Muscle layer of colon (tissue), 2 donors: ENCODE data around the gene ATG10.

Experiments used
- H3K27ac ChIP-seq: one replicate; pipeline ENCODE4 v1.7.0; 2013; ENCODE audit warnings: low read depth, mild to moderate bottlenecking, low read length, moderate library complexity
- H3K27me3 ChIP-seq, 2 donors: one replicate each; pipeline ENCODE4 v1.7.0; 2013; ENCODE audit warnings: low read length in 2 of 2, mild to moderate bottlenecking in 2 of 2; ENCODE audit not compliant: insufficient read depth in 2 of 2, control insufficient read depth in 1 of 2
- H3K36me3 ChIP-seq: one replicate; pipeline ENCODE4 v1.7.0; 2013; ENCODE audit warnings: mild to moderate bottlenecking, low read length; ENCODE audit not compliant: insufficient read depth
- H3K4me1 ChIP-seq: one replicate; pipeline ENCODE4 v1.7.0; 2013; ENCODE audit warnings: mild to moderate bottlenecking, low read length; ENCODE audit not compliant: insufficient read depth
- H3K4me3 ChIP-seq, 2 donors: one replicate each; pipeline ENCODE4 v1.7.0; 2013; ENCODE audit warnings: low read length in 2 of 2, low read depth in 1 of 2, mild to moderate bottlenecking in 1 of 2, moderate library complexity in 1 of 2
- H3K9ac ChIP-seq: one replicate; pipeline ENCODE4 v1.7.0; 2013; ENCODE audit warnings: low read length
- H3K9me3 ChIP-seq: one replicate; pipeline ENCODE4 v1.7.0; 2013; ENCODE audit warnings: mild to moderate bottlenecking, low read length
- donor health status: abdominal sarcoma.
- donor health status: Adenocarcinoma of cecum.

The ATG10 gene

DNA sequence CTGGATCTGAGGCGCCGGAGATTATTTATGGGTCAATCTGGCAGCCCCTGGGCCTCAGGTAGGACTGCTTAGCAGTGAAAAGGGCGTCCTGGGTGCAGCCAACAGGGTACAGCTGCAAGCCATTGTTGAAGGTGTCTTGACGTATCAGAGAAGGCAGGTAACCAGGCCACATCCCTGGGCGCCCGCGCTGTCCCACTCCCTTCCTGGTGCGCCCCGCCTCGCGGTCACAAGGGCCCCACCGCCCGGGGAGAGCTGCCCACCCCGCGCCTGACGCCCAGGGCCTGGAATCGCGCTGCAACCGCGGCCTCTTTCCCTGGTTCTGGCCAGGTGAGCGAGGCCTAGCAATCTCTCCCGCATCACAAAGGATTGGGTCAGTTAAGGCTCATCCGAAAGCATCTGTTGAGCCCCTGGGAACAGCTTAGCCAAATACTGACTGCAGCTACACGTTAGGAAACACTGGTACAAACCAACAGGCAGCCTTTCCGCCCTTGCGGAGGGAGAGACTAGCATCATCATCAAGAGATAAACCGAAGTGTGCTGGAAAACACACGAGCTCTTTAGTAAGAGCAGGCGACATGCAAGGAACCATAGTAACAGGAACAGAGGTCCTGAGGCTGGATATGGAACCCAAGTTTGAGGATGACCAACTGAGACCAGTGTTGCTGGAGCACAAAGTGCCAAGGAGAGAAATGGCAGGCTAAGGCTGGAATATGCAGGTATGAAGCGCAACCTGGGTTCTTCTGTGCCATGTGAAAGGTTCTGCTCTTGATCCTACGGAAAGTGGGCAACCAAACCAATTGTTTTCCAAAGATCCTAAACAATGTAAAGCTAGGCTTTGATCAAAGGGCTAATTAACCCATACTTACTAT, 302.8 kb downstream of the ATG10 start:
- Histone ChIP-seq H3K4me1 (peaks cover 7% of the 10 kb centered on the region), H3K9me3 (no peaks in the 10 kb centered on the region), H3K4me3 (no peak overlapping the region), H3K27me3 (no peaks in the 10 kb centered on the region), H3K9ac (no peak overlapping the region), H3K36me3 (peaks cover 22% of the 10 kb centered on the region), H3K27ac (no peak overlapping the region)

DNA sequence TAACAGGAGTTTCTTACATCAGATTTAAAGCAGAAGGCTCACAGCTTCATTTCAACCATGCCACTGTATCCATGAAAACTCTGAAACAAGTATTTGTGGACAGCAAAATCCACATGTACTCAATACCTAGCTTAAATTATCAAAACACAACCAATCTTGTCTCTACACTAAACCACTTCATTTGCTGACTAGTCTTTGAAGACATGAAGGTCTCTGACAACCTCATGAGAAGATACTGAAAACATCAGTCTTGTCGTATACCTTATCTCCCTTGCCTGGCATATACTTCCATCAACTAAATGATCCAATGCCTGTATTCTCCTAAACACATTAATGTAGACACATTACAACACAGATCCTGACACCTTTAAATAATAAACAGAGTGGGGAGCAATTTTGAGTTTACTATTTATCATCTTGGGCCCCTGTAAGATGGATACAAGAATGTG, 303.4 kb downstream of the ATG10 start:
- H3K27me3 ChIP-seq: no peaks in the 10 kb centered on the region
- peaks cover 22% of the 10 kb centered on the region for H3K36me3 ChIP-seq
- no peaks in the 10 kb centered on the region for H3K9me3 ChIP-seq
- no peak overlapping the region for H3K4me3 ChIP-seq
- H3K27ac ChIP-seq: no peak overlapping the region
- H3K4me1 ChIP-seq: peaks cover 7% of the 10 kb centered on the region
- no peak overlapping the region for H3K9ac ChIP-seq

DNA sequence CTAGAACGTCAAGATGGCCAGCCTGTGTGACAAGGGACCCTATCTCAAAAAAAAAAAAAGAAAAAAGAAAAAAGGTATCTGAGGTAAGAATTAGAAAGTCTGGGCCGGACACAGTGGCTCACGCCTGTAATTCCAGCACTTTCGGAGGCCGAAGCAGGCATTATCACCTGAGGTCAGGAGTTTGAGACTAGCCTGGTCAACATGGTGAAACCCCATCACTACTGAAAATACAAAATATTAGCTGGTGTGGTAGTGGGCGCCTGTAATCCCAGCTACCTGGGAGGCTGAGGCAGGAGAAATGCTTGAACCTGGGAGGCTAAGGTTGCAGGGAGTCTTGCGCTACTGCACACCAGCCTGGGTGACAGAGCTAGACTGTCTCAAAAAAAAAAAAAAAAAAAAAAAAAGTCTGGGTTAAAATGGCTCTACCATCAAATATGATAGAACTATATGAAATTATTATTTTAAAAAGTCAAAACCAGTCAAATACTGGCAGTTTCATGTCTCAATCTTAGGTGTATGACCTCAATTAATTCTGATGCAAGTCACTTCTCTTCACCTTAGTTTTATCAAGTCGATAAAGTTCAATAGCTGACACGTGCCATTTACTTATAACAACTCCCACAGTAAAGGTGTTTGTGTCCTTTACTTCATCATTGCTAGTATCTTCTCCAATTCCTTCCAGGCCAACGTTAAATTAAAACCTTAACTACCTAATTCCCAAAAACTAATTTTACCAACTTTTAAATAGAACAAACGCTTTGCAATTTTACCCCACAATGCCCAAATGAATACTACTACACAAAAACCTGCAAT, 305.2 kb downstream of the ATG10 start:
- peak overlapping the region; percentile 61 to 87 for H3K4me3 ChIP-seq
- H3K4me1 ChIP-seq: peaks cover 7% of the 10 kb centered on the region
- no peaks in the 10 kb centered on the region for H3K27me3 ChIP-seq
- peak overlapping the region; percentile 76 for H3K9ac ChIP-seq
- no peaks in the 10 kb centered on the region for H3K9me3 ChIP-seq
- H3K36me3 ChIP-seq: peaks cover 22% of the 10 kb centered on the region
- H3K27ac ChIP-seq: peak overlapping the region; percentile 93

DNA sequence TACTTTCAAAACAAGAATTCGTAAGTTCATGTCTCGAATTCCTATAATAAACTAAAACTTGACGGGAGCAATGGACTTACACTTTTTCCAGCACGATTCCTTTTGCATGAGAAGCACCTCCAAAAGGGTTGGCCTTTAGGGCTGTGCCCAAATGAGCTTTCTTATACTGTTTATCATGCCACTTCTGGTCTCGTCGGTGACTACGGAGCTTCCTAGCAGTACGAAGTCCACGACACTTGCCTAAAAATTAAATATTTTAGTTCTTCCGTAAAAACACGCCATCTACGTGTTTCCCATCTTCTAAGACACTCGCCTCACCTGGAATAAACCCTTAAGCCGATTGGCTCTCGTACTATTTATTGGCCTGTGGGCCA, 305.8 kb downstream of the ATG10 start:
- peak overlapping the region; percentile 93 for H3K27ac ChIP-seq
- H3K4me1 ChIP-seq: peaks cover 7% of the 10 kb centered on the region
- H3K9me3 ChIP-seq: no peaks in the 10 kb centered on the region
- H3K4me3 ChIP-seq: peak overlapping the region; percentile 61 to 87
- H3K9ac ChIP-seq: peak overlapping the region; percentile 76
- H3K27me3 ChIP-seq: no peaks in the 10 kb centered on the region
- H3K36me3 ChIP-seq: peaks cover 22% of the 10 kb centered on the region

DNA sequence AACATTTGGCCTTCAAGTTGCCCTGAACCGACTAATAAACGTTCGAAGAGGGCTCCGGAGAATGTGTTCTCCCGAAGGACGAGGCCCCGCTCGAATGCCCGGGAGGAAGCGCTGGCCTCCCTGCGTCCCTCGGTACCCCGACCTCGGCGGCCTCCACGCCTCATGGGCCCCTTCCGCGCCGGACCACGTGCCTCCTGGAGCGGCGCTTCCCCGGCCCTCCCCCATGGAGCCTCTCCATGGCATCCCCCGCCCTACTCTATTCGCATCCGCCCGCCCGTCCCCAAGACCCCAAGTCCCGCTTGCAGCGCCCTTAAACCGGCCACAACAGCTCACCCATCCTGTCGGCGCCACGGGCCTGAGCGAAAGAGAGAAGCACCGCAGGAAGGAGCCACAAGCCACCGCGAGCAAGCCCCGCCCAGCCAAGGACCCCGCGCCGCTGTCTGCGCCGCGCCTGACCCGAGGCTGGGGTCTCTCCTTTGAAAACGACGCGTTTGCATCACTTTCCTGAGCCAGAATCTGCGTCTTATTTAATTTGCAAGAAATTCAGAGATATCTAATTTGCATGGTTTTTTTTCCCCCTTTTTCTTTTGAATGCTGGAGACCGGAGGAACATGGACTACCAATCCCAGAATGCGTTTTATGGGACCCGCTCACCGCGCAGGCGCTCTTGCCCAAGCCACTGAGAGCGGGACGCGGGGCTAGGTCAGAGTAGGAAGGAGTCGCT, 306.3 kb downstream of the ATG10 start, which contains the start of gene RPS23:
Gene RPS23, minus strand, starts transcription at position 368 of the 724 bp plus-strand sequence. Its CDS starts 31 bp downstream, at position 337.
- H3K9me3 ChIP-seq: no peaks in the 10 kb centered on the region
- peak within 1 kb of the TSS; percentile 61 to 87 for H3K4me3 ChIP-seq
- H3K9ac ChIP-seq: peak within 1 kb of the TSS; percentile 76
- no peaks in the 10 kb centered on the region for H3K27me3 ChIP-seq
- H3K27ac ChIP-seq: peak within 1 kb of the TSS; percentile 93
- peaks cover 22% of the 10 kb centered on the region for H3K36me3 ChIP-seq
- H3K4me1 ChIP-seq: peaks cover 7% of the 10 kb centered on the region

DNA sequence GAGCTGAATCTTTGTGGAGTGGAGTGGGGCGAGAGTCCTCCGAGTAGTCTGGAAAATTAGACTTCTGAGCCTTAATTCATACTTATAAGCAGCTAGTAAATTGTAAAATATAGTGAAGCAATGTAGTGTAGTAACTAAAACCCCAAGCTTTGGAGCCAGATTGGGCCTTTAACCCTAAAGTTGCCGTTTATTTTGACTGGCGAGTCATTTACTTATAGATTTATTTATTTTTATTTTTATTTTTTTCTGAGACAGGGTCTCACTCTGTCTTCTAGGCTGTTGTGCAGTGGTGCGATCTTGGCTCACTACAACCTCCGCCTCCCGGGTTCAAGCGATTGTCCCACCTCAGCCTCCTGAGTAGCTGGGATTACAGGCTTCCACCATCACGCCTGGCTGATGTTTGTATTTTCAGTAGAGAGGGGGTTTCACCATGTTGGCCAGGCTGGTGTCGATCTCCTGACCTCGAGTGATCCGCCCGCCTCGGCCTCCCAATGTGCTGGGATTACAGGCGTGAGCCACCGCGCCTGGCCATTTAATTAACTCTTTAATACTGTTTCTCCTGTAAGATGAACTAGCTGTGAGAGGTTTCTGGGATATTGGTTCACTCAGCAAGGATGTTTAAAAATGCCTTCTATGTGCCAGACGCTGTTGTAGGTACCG, 307.0 kb downstream of the ATG10 start:
- no peaks in the 10 kb centered on the region for H3K27me3 ChIP-seq
- H3K4me3 ChIP-seq: peak overlapping the region; percentile 61 to 87
- H3K36me3 ChIP-seq: peaks cover 22% of the 10 kb centered on the region
- H3K9me3 ChIP-seq: no peaks in the 10 kb centered on the region
- H3K27ac ChIP-seq: peak overlapping the region; percentile 93
- H3K4me1 ChIP-seq: peaks cover 7% of the 10 kb centered on the region
- H3K9ac ChIP-seq: peak overlapping the region; percentile 76

DNA sequence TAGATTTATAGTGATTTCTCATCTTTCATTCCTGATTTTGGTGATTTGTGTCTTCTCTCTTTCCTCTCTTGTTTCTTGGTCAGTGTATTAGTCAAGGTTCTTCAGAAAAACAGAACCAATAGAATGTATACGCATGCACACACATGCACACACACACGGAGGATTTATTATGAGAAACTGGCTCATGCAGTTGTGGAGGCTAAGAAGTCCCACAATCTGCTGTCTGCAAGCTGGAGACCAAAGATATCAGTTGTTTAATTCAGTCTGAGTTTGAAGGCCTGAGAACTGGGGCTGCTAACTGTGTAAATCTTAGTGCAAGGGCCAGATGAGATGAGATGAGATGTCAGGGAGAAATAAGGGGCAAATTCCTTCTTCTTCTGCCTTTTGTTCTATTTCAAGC, 312.1 kb downstream of the ATG10 start:
- no peaks in the 10 kb centered on the region for H3K4me1 ChIP-seq
- no peak overlapping the region for H3K9ac ChIP-seq
- no peaks in the 10 kb centered on the region for H3K27me3 ChIP-seq
- no peak overlapping the region for H3K27ac ChIP-seq
- H3K36me3 ChIP-seq: no peaks in the 10 kb centered on the region
- no peak overlapping the region for H3K4me3 ChIP-seq
- H3K9me3 ChIP-seq: no peaks in the 10 kb centered on the region

DNA sequence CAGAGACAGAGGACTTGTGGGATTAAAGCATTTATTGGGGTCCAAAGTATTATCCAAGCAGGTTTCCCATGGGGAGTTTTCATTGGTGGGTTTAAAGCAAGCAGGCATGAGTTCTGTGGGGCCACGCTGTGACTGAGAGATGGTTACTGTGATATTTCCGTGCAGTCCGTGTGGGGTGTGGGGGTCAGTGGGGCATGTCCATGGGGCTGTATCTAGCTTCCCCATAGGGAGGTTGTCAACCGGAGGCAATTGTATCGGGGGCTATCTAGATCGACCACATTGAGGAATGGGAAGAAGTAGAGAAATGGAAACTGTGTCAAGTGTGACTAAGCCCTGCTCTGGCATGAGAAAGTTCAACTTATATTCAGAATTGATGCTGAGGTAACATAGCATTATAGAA, 313.4 kb downstream of the ATG10 start:
- Histone ChIP-seq H3K4me3 (no peak overlapping the region), H3K9ac (no peak overlapping the region), H3K36me3 (no peaks in the 10 kb centered on the region), H3K27ac (no peak overlapping the region), H3K27me3 (no peaks in the 10 kb centered on the region), H3K9me3 (no peaks in the 10 kb centered on the region), H3K4me1 (no peaks in the 10 kb centered on the region)

DNA sequence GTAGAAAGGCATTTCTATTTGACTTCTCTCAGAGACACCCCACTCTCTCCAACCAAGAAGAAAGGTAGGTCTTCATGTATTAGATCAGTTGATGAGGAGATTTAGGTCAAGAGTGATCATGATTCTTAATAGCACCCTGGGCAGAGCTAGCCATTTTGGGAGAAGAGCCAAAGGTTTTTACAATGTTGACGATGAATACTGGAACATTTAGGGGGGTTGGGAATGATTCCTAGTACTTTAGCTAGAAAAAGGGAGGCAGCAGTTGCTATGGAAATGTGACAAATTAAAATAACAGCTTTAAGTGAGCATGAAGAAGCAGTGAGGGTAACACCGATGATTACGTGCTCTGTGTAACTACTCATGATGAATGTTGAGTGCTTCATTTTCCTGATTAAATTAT, 315.8 kb downstream of the ATG10 start:
- Histone ChIP-seq H3K27ac (no peak overlapping the region), H3K4me3 (no peak overlapping the region), H3K4me1 (no peaks in the 10 kb centered on the region), H3K9ac (no peak overlapping the region), H3K27me3 (no peaks in the 10 kb centered on the region), H3K36me3 (no peaks in the 10 kb centered on the region), H3K9me3 (no peaks in the 10 kb centered on the region)

DNA sequence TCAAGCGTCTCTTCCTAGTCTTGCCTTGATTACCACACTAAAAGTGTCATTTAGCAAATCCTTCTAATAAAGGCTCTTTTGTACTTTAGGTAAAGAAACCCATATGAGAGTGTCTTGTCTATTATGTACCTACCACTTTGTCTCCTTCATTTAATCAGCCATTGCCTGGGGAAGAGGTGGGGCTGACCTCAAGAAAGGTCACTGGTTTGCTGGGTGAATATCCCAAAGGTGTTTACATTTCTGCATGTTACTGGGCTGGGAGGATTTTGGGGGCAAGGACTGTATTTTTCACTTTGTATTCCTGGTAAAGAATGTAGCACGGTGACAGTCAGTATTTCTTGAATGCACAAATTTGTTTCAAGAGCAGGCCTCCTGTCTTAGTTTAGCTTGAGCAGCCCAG, 318.2 kb downstream of the ATG10 start:
- Histone ChIP-seq H3K9me3 (no peaks in the 10 kb centered on the region), H3K4me1 (no peaks in the 10 kb centered on the region), H3K36me3 (no peaks in the 10 kb centered on the region), H3K27me3 (no peaks in the 10 kb centered on the region), H3K4me3 (no peak overlapping the region), H3K9ac (no peak overlapping the region), H3K27ac (no peak overlapping the region)

DNA sequence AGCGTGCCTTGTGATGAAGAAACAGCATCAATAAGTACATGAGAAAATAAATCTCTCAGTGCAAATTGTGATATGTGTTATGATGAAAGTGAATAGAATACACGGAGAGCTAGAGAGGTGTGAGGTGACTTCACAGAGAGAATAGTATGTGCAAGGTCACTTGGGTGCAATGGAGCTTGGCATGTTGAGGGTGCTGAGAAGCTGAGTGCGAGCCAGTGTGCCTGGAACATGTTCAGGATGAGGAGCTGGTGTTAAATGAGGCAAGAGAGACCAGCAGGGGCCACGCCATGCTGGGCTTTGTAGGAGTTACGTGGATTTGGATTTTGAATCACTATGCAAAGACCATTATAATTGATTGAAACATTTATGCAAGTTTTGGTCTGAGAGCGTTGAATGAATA, 319.1 kb downstream of the ATG10 start:
- H3K9me3 ChIP-seq: no peaks in the 10 kb centered on the region
- no peak overlapping the region for H3K4me3 ChIP-seq
- H3K27ac ChIP-seq: no peak overlapping the region

More for the DNA sequence above, 319.1 kb downstream of the ATG10 start:
- no peaks in the 10 kb centered on the region for H3K27me3 ChIP-seq
- no peaks in the 10 kb centered on the region for H3K4me1 ChIP-seq
- no peak overlapping the region for H3K9ac ChIP-seq
- no peaks in the 10 kb centered on the region for H3K36me3 ChIP-seq
